ENCODE data around the gene PCDH9. TPM values are rescaled to one million over a fixed set of nuclear protein-coding genes. Genes with fewer than 3 reads are reported as not detected.

PCDH9 gene
- total RNA-seq, 4 donors from 2014 or later, result 0.37 to 2.4 (median 1.5) TPM

- H3K9me3 ChIP-seq, result no peaks in the 10 kb centered on the region
- DNase-seq, result no peak
- no peaks in the 10 kb centered on the region for H3K27me3 ChIP-seq
- in situ Hi-C loops (cut with MboI; ENCODE audit: low pct_ligation_motif_present in 1 of 4, low pct_unique_long_range_greater_than_20kb in 1 of 4, low sequenced_read_pairs in 3 of 4), result no loop called here
- H3K4me1 ChIP-seq, result no peaks in the 10 kb centered on the region
- H3K36me3 ChIP-seq, result no peaks in the 10 kb centered on the region
- H3K27ac ChIP-seq, result no peak overlapping the region
- TF ChIP-seq EP300 (IDR thresholded peaks at IDR 0.05; ENCODE audit: low read depth), result no peak
- TF ChIP-seq, protein P1, sequence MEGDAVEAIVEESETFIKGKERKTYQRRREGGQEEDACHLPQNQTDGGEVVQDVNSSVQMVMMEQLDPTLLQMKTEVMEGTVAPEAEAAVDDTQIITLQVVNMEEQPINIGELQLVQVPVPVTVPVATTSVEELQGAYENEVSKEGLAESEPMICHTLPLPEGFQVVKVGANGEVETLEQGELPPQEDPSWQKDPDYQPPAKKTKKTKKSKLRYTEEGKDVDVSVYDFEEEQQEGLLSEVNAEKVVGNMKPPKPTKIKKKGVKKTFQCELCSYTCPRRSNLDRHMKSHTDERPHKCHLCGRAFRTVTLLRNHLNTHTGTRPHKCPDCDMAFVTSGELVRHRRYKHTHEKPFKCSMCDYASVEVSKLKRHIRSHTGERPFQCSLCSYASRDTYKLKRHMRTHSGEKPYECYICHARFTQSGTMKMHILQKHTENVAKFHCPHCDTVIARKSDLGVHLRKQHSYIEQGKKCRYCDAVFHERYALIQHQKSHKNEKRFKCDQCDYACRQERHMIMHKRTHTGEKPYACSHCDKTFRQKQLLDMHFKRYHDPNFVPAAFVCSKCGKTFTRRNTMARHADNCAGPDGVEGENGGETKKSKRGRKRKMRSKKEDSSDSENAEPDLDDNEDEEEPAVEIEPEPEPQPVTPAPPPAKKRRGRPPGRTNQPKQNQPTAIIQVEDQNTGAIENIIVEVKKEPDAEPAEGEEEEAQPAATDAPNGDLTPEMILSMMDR (IDR thresholded peaks at IDR 0.05), result no peak
- no peak for TF ChIP-seq POLR2AphosphoS5 (IDR thresholded peaks at IDR 0.05)
- no peak for TF ChIP-seq POLR2A (IDR thresholded peaks at IDR 0.05)
- H3K4me3 ChIP-seq, result no peak overlapping the region
- intact Hi-C loops (cut with DNase I; ENCODE audit: low total_unique reads), result no loop called here
- WGBS, 2 donors (ENCODE audit: low coverage in 1 of 2), result 84% methylated on average over 7 of the region's 7 CpGs; no CpG with 5 or more reads in 1 of the 2 donors
Measured at GRCh38 chr13:66617786-66618185, 612.4 kb downstream of the PCDH9 start.

GRCh38 chr13:66612983-66613382, 617.2 kb downstream of the PCDH9 start:
- no peak for DNase-seq
- intact Hi-C loops (cut with DNase I; ENCODE audit: low total_unique reads) (no loop called here), in situ Hi-C loops (cut with MboI; ENCODE audit: low pct_ligation_motif_present in 1 of 4, low pct_unique_long_range_greater_than_20kb in 1 of 4, low sequenced_read_pairs in 3 of 4) (no loop called here)
- TF ChIP-seq POLR2A (IDR thresholded peaks at IDR 0.05) (no peak), POLR2AphosphoS5 (IDR thresholded peaks at IDR 0.05) (no peak), EP300 (IDR thresholded peaks at IDR 0.05; ENCODE audit: low read depth) (no peak)
- TF ChIP-seq, protein P1 (IDR thresholded peaks at IDR 0.05), result no peak
- 86% methylated on average over 6 of the region's 6 CpGs; no CpG with 5 or more reads in 1 of the 2 donors for WGBS, 2 donors (ENCODE audit: low coverage in 1 of 2)
- Histone ChIP-seq H3K36me3 (no peaks in the 10 kb centered on the region), H3K9me3 (no peaks in the 10 kb centered on the region), H3K4me3 (no peak overlapping the region), H3K27me3 (no peaks in the 10 kb centered on the region), H3K4me1 (no peaks in the 10 kb centered on the region), H3K27ac (no peak overlapping the region)

GRCh38 chr13:66586489-66586888, 643.6 kb downstream of the PCDH9 start:
- WGBS, 2 donors (ENCODE audit: low coverage in 1 of 2), result 45 to 64% methylated on average over 2 to 3 of the region's 3 CpGs
- Histone ChIP-seq H3K36me3 (no peaks in the 10 kb centered on the region), H3K4me3 (no peak overlapping the region), H3K27ac (no peak overlapping the region), H3K27me3 (no peaks in the 10 kb centered on the region), H3K4me1 (no peaks in the 10 kb centered on the region), H3K9me3 (no peaks in the 10 kb centered on the region)
- no peak for DNase-seq
- in situ Hi-C loops (cut with MboI; ENCODE audit: low pct_ligation_motif_present in 1 of 4, low pct_unique_long_range_greater_than_20kb in 1 of 4, low sequenced_read_pairs in 3 of 4), result no loop called here
- TF ChIP-seq POLR2A (IDR thresholded peaks at IDR 0.05) (no peak), POLR2AphosphoS5 (IDR thresholded peaks at IDR 0.05) (no peak), EP300 (IDR thresholded peaks at IDR 0.05; ENCODE audit: low read depth) (no peak)
- TF ChIP-seq, protein P1 (IDR thresholded peaks at IDR 0.05), result no peak
- intact Hi-C loops (cut with DNase I; ENCODE audit: low total_unique reads), result no loop called here

DNA sequence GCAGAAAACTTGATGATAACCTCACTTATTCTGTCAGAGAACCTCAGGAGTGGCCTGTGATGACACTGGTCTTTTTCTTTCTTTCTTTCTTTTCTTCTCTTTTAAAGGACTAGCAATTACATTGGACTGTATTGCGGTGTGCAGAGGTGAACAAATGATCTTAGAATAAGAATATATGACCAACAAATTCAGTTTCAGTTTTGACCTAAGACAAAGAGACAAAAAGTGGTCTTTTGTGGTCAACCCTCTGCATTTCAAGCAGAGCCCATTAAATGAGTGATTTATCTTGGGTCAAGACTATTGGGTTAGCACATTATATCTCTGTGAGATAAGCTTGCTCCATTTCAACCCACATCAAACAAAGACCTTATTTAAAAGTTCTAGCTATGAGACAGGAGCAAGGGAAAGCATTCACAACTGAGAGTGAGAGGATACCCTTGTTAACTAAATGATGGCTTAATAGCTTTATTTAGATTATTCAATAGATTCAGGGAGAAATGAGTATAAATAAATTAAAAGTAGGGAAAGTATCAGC, 644.4 kb downstream of the PCDH9 start:
- H3K9me3 ChIP-seq, result no peaks in the 10 kb centered on the region
- intact Hi-C loops (cut with DNase I; ENCODE audit: low total_unique reads), result no loop called here
- in situ Hi-C loops (cut with MboI; ENCODE audit: low pct_ligation_motif_present in 1 of 4, low pct_unique_long_range_greater_than_20kb in 1 of 4, low sequenced_read_pairs in 3 of 4), result no loop called here
- H3K36me3 ChIP-seq, result no peaks in the 10 kb centered on the region
- DNase-seq, result no peak
- H3K27me3 ChIP-seq, result no peaks in the 10 kb centered on the region
- 80 to 100% methylated on average over 1 of the region's 1 CpG for WGBS, 2 donors (ENCODE audit: low coverage in 1 of 2)
- TF ChIP-seq, protein P1 (IDR thresholded peaks at IDR 0.05), result no peak
- TF ChIP-seq EP300 (IDR thresholded peaks at IDR 0.05; ENCODE audit: low read depth), result no peak
- TF ChIP-seq POLR2AphosphoS5 (IDR thresholded peaks at IDR 0.05), result no peak
- no peak for TF ChIP-seq POLR2A (IDR thresholded peaks at IDR 0.05)
- no peak overlapping the region for H3K27ac ChIP-seq
- H3K4me1 ChIP-seq, result no peaks in the 10 kb centered on the region
- H3K4me3 ChIP-seq, result no peak overlapping the region
